MCF 10A (cell line): ENCODE results near the gene AP3M1. TPM values are rescaled to one million over a fixed set of nuclear protein-coding genes. Genes with fewer than 3 reads are reported as not detected.
"Not testable (repeated sequence)": the region's sequence is repeated elsewhere in the genome, so short reads cannot be mapped to it uniquely, and the experiment has no call there.

Source experiments
- BruUV-seq: library from RNA; stranded (reverse); fragments of 400-500 nt; replicated peaks from 2 replicates; lab custom pipeline; 2021; lab: Mats Ljungman, UMichigan
- CTCF ChIA-PET: fragments of 300-600 bp; sonication (Branson Sonifier 250); formaldehyde crosslinking; extraction: SDS; loops from one replicate; lab custom pipeline; 2021; ENCODE audit warnings: antibody characterized with exemption, inconsistent platforms; lab: Yijun Ruan, JAX
- POLR2A ChIA-PET: fragments of 300-600, 350-650 bp; sonication (Branson Sonifier 250); formaldehyde crosslinking; extraction: SDS; loops from one replicate; lab custom pipeline; 2020; ENCODE audit warnings: antibody characterized with exemption, inconsistent platforms; lab: Yijun Ruan, JAX
- DNase-seq: peaks from one replicate; pipeline ENCODE4 v3.0.0-alpha.2; 2018; ENCODE audit not compliant: unreplicated experiment
- H3K27ac Mint-ChIP-seq: one replicate; pipeline ENCODE4 v1.8.0; 2022; ENCODE audit warnings: mild to moderate bottlenecking, low read depth, mixed read lengths; ENCODE audit not compliant: unreplicated experiment
- H3K27me3 Mint-ChIP-seq: one replicate; pipeline ENCODE4 v1.8.0; 2022; ENCODE audit warnings: mixed read lengths; ENCODE audit not compliant: insufficient read depth, unreplicated experiment
- H3K36me3 Mint-ChIP-seq: one replicate; pipeline ENCODE4 v1.8.0; 2022; ENCODE audit warnings: mild to moderate bottlenecking, moderate library complexity, mixed read lengths; ENCODE audit not compliant: insufficient read depth, unreplicated experiment
- H3K4me1 Mint-ChIP-seq: one replicate; pipeline ENCODE4 v1.8.0; 2022; ENCODE audit warnings: mixed read lengths; ENCODE audit not compliant: insufficient read depth, unreplicated experiment
- H3K4me3 Mint-ChIP-seq: one replicate; pipeline ENCODE4 v1.8.0; 2022; ENCODE audit warnings: mild to moderate bottlenecking, moderate library complexity, mixed read lengths; ENCODE audit not compliant: unreplicated experiment
- H3K9me3 Mint-ChIP-seq: one replicate; pipeline ENCODE4 v1.8.0; 2022; ENCODE audit warnings: mixed read lengths; ENCODE audit not compliant: unreplicated experiment
- intact Hi-C: fragments of 100-400 bp; cut with micrococcal nuclease; formaldehyde crosslinking; loops from 2 replicates; pipeline ENCODE4 v1.14.1; 2022
- total RNA-seq: library from RNA; stranded (reverse); gene quantifications from 2 replicates; pipeline ENCODE4 v1.2.3, GENCODE V29; 2022
- TF ChIP-seq, protein P1 (sequence below): fragments of 200-600 bp; IDR thresholded peaks from one replicate; pipeline ENCODE4 v1.8.0; 2022; ENCODE audit warnings: antibody characterized with exemption, mild to moderate bottlenecking; ENCODE audit not compliant: unreplicated experiment

The AP3M1 gene
- total RNA-seq, 1 experiment from 2014 or later, result 31.2 TPM

DNA sequence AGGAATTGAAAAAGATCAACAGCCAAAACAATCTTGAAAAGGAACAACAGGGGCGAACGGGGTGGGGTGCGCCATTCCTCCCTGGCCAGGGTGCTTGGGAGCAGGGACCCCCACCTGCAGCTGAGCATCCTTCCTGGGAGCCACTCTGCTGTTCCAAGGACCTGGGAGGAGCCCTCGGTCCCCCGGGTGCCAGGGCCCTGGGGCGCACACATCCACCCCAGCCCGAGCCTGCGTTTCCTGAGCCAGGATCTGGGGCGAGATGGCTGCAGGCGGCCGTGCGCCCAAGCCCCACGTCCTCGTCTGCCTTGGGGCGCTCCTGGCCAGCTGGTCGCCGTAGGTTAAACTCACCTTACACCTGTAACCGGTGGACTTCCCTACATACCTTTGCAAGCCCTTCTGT is 10.6 kb downstream of the AP3M1 start:
- peaks cover 53% of the 10 kb centered on the region for H3K36me3 Mint-ChIP-seq
- no peak overlapping the region for H3K27ac Mint-ChIP-seq
- TF ChIP-seq, protein P1, sequence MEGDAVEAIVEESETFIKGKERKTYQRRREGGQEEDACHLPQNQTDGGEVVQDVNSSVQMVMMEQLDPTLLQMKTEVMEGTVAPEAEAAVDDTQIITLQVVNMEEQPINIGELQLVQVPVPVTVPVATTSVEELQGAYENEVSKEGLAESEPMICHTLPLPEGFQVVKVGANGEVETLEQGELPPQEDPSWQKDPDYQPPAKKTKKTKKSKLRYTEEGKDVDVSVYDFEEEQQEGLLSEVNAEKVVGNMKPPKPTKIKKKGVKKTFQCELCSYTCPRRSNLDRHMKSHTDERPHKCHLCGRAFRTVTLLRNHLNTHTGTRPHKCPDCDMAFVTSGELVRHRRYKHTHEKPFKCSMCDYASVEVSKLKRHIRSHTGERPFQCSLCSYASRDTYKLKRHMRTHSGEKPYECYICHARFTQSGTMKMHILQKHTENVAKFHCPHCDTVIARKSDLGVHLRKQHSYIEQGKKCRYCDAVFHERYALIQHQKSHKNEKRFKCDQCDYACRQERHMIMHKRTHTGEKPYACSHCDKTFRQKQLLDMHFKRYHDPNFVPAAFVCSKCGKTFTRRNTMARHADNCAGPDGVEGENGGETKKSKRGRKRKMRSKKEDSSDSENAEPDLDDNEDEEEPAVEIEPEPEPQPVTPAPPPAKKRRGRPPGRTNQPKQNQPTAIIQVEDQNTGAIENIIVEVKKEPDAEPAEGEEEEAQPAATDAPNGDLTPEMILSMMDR, result no peak
- DNase-seq, result no peak
- no peaks in the 10 kb centered on the region for H3K27me3 Mint-ChIP-seq
- CTCF ChIA-PET, result no interaction called here
- POLR2A ChIA-PET, result interaction anchor here (1.0 to 3.0 kb wide), 2 partner anchors 10 to 16 kb away, joined by 4 to 12 read pairs; partner anchors contain the start of genes ADK and AP3M1
- intact Hi-C loops, result no loop called here
- H3K4me3 Mint-ChIP-seq, result no peak overlapping the region
- peaks cover 3% of the 10 kb centered on the region for H3K4me1 Mint-ChIP-seq
- BruUV-seq, result no TSS peak
- H3K9me3 Mint-ChIP-seq, result no peaks in the 10 kb centered on the region

- DNase-seq, H3K9me3 Mint-ChIP-seq, BruUV-seq, H3K27ac Mint-ChIP-seq, intact Hi-C loops, H3K4me3 Mint-ChIP-seq, H3K4me1 Mint-ChIP-seq, H3K27me3 Mint-ChIP-seq: not testable (repeated sequence)
- peaks cover 67% of the 10 kb centered on the region for H3K36me3 Mint-ChIP-seq
- POLR2A ChIA-PET, result interaction anchor here (1.4 to 3.0 kb wide), 2 partner anchors 12 to 15 kb away, joined by 3 to 12 read pairs; partner anchors contain the start of genes ADK and AP3M1
- CTCF ChIA-PET, result interaction anchor here (0.6 to 0.9 kb wide), 6 partner anchors 25 to 376 kb away, joined by 3 to 4 read pairs (median 3); no protein-coding TSS in a partner anchor
Observed at GRCh38 chr10:74138596-74138995, 12.0 kb downstream of the AP3M1 start.

GRCh38 chr10:74137992-74138391 is 12.6 kb downstream of the AP3M1 start:
- Mint-ChIP-seq H3K27ac (no peak overlapping the region), H3K4me1 (no peaks in the 10 kb centered on the region), H3K4me3 (no peak overlapping the region), H3K9me3 (no peaks in the 10 kb centered on the region), H3K36me3 (peaks cover 73% of the 10 kb centered on the region), H3K27me3 (no peaks in the 10 kb centered on the region)
- TF ChIP-seq, protein P1, result no peak
- POLR2A ChIA-PET, result interaction anchor here (0.9 to 3.0 kb wide), 4 partner anchors 12 to 40 kb away, joined by 3 to 12 read pairs (median 3); partner anchors contain the start of genes ADK and AP3M1
- BruUV-seq, result no TSS peak
- intact Hi-C loops, result no loop called here
- CTCF ChIA-PET, result interaction anchor here (0.7 kb wide), 1 partner anchor 197 kb away, joined by 3 read pairs; no protein-coding TSS in a partner anchor
- DNase-seq, result no peak

DNA sequence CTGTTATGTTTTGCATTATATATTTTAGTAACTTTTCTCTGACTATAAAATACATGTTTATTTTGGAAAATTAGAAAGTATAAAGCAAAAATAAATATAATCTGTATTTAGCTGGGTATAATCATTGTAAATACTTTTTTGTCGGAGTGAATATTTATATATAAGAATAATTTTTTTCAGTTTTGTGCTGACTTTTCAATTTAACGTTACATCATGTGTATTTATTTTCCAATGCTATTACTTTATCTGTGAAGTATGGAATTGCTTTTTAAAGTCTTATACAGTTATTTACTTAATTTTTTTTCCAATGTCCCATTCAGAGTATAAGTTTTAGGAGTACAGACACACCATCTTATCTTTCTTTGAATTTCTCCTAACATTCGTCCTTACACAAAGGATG is 15.2 kb downstream of the AP3M1 start:
- Mint-ChIP-seq H3K36me3 (peaks cover 91% of the 10 kb centered on the region), H3K4me1 (no peaks in the 10 kb centered on the region), H3K27ac (peak overlapping the region; percentile 21), H3K4me3 (no peak overlapping the region), H3K27me3 (no peaks in the 10 kb centered on the region), H3K9me3 (no peaks in the 10 kb centered on the region)
- POLR2A ChIA-PET, result interaction anchor here (1.7 to 2.6 kb wide), 2 partner anchors 15 kb away, joined by 4 to 13 read pairs; partner anchors contain the start of genes ADK and AP3M1
- intact Hi-C loops, result no loop called here
- no TSS peak for BruUV-seq
- TF ChIP-seq, protein P1, result no peak
- CTCF ChIA-PET, result interaction anchor here (0.6 kb wide), 1 partner anchor 484 kb away, joined by 4 read pairs; no protein-coding TSS in a partner anchor
- DNase-seq, result no peak
